HL-60 (cell line): ENCODE data around the gene MVD.

Experiments
- REST ChIP-seq: IDR thresholded peaks from 2 replicates; pipeline ENCODE4 v1.6.1; 2012; ENCODE audit warnings: low read depth; ENCODE audit not compliant: insufficient replicate concordance
- TF ChIP-seq, protein P1 (sequence below): IDR thresholded peaks from one replicate; pipeline ENCODE4 v1.5.1; 2011; ENCODE audit warnings: low read length, control low read depth, inconsistent platforms; ENCODE audit not compliant: insufficient read depth

- TF ChIP-seq, protein P1, sequence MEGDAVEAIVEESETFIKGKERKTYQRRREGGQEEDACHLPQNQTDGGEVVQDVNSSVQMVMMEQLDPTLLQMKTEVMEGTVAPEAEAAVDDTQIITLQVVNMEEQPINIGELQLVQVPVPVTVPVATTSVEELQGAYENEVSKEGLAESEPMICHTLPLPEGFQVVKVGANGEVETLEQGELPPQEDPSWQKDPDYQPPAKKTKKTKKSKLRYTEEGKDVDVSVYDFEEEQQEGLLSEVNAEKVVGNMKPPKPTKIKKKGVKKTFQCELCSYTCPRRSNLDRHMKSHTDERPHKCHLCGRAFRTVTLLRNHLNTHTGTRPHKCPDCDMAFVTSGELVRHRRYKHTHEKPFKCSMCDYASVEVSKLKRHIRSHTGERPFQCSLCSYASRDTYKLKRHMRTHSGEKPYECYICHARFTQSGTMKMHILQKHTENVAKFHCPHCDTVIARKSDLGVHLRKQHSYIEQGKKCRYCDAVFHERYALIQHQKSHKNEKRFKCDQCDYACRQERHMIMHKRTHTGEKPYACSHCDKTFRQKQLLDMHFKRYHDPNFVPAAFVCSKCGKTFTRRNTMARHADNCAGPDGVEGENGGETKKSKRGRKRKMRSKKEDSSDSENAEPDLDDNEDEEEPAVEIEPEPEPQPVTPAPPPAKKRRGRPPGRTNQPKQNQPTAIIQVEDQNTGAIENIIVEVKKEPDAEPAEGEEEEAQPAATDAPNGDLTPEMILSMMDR, result no peak
- TF ChIP-seq REST, result no peak
These were observed 27.8 kb downstream of the MVD start for GRCh38 chr16:88634994-88635670.
